NCI-H2196 treated with DMSO at 0.1 percent for 48 hours (cell line): ENCODE measurements around the gene G3BP1.
"Not testable (repeated sequence)": the region's sequence is repeated elsewhere in the genome, so short reads cannot be mapped to it uniquely, and the experiment has no call there.

Experiments used
- DNase-seq: peaks from one replicate; lab custom pipeline; 2025; ENCODE audit not compliant: unreplicated experiment; lab: John Stamatoyannopoulos, UW

Gene G3BP1

GRCh38 chr5:151856861-151857260 is 85.1 kb downstream of the G3BP1 start:
- no peak for DNase-seq

GRCh38 chr5:151860867-151861266 is 89.1 kb downstream of the G3BP1 start:
- not testable (repeated sequence) for DNase-seq
